ENCODE measurements around the gene FLACC1.

DNA sequence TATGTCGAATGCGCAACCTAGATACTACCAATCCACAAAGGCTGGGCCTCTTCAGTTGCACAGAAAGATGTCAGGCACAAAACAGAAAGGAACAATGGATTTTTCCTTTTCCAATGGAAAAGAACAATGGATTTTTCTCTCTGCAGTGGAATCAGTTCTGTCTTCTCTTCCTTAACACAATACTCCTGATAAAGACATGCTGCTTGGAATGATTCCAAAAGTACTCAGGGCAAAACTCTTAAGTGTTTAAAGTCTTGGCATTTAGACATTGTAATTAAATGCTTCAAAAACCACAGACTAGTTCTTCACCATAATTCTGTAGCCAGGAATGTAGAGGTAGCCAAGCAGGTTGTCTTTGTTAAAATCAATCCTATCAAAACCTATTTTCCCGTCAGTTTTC lies 46.7 kb upstream of the FLACC1 start:
- TF ChIP-seq, protein P1, sequence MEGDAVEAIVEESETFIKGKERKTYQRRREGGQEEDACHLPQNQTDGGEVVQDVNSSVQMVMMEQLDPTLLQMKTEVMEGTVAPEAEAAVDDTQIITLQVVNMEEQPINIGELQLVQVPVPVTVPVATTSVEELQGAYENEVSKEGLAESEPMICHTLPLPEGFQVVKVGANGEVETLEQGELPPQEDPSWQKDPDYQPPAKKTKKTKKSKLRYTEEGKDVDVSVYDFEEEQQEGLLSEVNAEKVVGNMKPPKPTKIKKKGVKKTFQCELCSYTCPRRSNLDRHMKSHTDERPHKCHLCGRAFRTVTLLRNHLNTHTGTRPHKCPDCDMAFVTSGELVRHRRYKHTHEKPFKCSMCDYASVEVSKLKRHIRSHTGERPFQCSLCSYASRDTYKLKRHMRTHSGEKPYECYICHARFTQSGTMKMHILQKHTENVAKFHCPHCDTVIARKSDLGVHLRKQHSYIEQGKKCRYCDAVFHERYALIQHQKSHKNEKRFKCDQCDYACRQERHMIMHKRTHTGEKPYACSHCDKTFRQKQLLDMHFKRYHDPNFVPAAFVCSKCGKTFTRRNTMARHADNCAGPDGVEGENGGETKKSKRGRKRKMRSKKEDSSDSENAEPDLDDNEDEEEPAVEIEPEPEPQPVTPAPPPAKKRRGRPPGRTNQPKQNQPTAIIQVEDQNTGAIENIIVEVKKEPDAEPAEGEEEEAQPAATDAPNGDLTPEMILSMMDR (IDR thresholded peaks at IDR 0.05), result no peak
- no peak for TF ChIP-seq POLR2AphosphoS5 (IDR thresholded peaks at IDR 0.05)
